HAP-1 (cell line): Measurements from ENCODE around the gene RAB1A.

Experiments
- DNase-seq, 2 experiments: peaks; one replicate each; pipeline ENCODE4 v3.0.0-alpha.2; 2016 to 2020; ENCODE audit warnings: low spot score in 2 of 2
- H3K27me3 ChIP-seq: fragments of 250-450 bp; sonication (Bioruptor Pico); 2 replicates; pipeline ENCODE4 v1.5.1; 2020; ENCODE audit warnings: low read depth, mild to moderate bottlenecking, moderate library complexity
- H3K36me3 ChIP-seq: fragments of 250-450 bp; sonication (Bioruptor Pico); replicated peaks from 2 replicates; pipeline ENCODE4 v1.5.1; 2020; ENCODE audit warnings: mild to moderate bottlenecking
- H3K4me1 ChIP-seq: fragments of 250-450 bp; sonication (Bioruptor Pico); 2 replicates; pipeline ENCODE4 v1.5.1; 2020; ENCODE audit warnings: mild to moderate bottlenecking
- H3K4me3 ChIP-seq: fragments of 250-450 bp; sonication (Bioruptor Pico); 2 replicates; pipeline ENCODE4 v1.5.1; 2020; ENCODE audit warnings: mild to moderate bottlenecking, moderate library complexity
- H3K9me3 ChIP-seq: fragments of 250-450 bp; sonication (Bioruptor Pico); 2 replicates; pipeline ENCODE4 v1.5.1; 2020; ENCODE audit warnings: mild to moderate bottlenecking, moderate library complexity
- in situ Hi-C: fragments of 300-500 bp; cut with MboI; formaldehyde crosslinking; loops from 3 replicates; pipeline ENCODE4 v1.14.3; 2020; ENCODE audit warnings: low sequenced_read_pairs, inconsistent platforms, mixed read lengths

The RAB1A gene

GRCh38 chr2:65056215-65057053 lies 73.5 kb downstream of the RAB1A start, which contains the start of gene CEP68:
CEP68 (plus strand) TSS chr2:65056416; CDS start chr2:65069445, 13,029 bp downstream.
- no peaks in the 10 kb centered on the region for H3K9me3 ChIP-seq
- in situ Hi-C loops: loop anchor here (10.0 kb wide), 1 partner anchor 508 kb away; no protein-coding TSS in a partner anchor
- H3K27me3 ChIP-seq: no peaks in the 10 kb centered on the region
- no peaks in the 10 kb centered on the region for H3K36me3 ChIP-seq
- DNase-seq: peak; percentile 97 to 98
- peaks cover 8% of the 10 kb centered on the region for H3K4me1 ChIP-seq
- peak within 1 kb of the TSS; percentile 72 for H3K4me3 ChIP-seq

GRCh38 chr2:65055422-65056214 lies 74.3 kb downstream of the RAB1A start:
- Histone ChIP-seq H3K9me3 (no peaks in the 10 kb centered on the region), H3K4me3 (peak overlapping the region; percentile 72), H3K36me3 (no peaks in the 10 kb centered on the region), H3K4me1 (peaks cover 8% of the 10 kb centered on the region), H3K27me3 (no peaks in the 10 kb centered on the region)
- in situ Hi-C loops: loop anchor here (10.0 kb wide), 1 partner anchor 509 kb away; no protein-coding TSS in a partner anchor
- no peak for DNase-seq

- no peaks in the 10 kb centered on the region for H3K9me3 ChIP-seq
Measured at GRCh38 chr2:65054749-65055421, 75.0 kb downstream of the RAB1A start.

GRCh38 chr2:65053199-65053598 lies 76.7 kb downstream of the RAB1A start:
- no peak for DNase-seq
- in situ Hi-C loops: loop anchor here (10.0 kb wide), 1 partner anchor 512 kb away; no protein-coding TSS in a partner anchor

More at GRCh38 chr2:65054749-65055421, 75.0 kb downstream of the RAB1A start:
- in situ Hi-C loops: loop anchor here (10.0 kb wide), 1 partner anchor 510 kb away; no protein-coding TSS in a partner anchor
- peaks cover 8% of the 10 kb centered on the region for H3K4me1 ChIP-seq
- no peaks in the 10 kb centered on the region for H3K36me3 ChIP-seq
- no peak overlapping the region; the same call in 1 of the 2 replicates for H3K4me3 ChIP-seq
- H3K27me3 ChIP-seq: no peaks in the 10 kb centered on the region
- DNase-seq: no peak

GRCh38 chr2:65050931-65051330 lies 79.0 kb downstream of the RAB1A start:
- H3K27me3 ChIP-seq: no peaks in the 10 kb centered on the region
- no peak overlapping the region for H3K4me3 ChIP-seq
- in situ Hi-C loops: loop anchor here (10.0 kb wide), 1 partner anchor 514 kb away; no protein-coding TSS in a partner anchor
- no peaks in the 10 kb centered on the region for H3K4me1 ChIP-seq
- H3K9me3 ChIP-seq: no peaks in the 10 kb centered on the region
- H3K36me3 ChIP-seq: no peaks in the 10 kb centered on the region
- no peak for DNase-seq

More at GRCh38 chr2:65053199-65053598, 76.7 kb downstream of the RAB1A start:
- no peaks in the 10 kb centered on the region for H3K36me3 ChIP-seq
- no peak overlapping the region for H3K4me3 ChIP-seq
- no peaks in the 10 kb centered on the region for H3K4me1 ChIP-seq
- H3K9me3 ChIP-seq: no peaks in the 10 kb centered on the region
- H3K27me3 ChIP-seq: no peaks in the 10 kb centered on the region

GRCh38 chr2:65049010-65049639 lies 80.8 kb downstream of the RAB1A start:
- H3K9me3 ChIP-seq: no peaks in the 10 kb centered on the region
- no peak overlapping the region for H3K4me3 ChIP-seq
- DNase-seq: no peak
- H3K27me3 ChIP-seq: no peaks in the 10 kb centered on the region
- no peaks in the 10 kb centered on the region for H3K36me3 ChIP-seq
- in situ Hi-C loops: loop anchor here (25.0 kb wide), 1 partner anchor 462 kb away; no protein-coding TSS in a partner anchor
- H3K4me1 ChIP-seq: no peaks in the 10 kb centered on the region

DNA sequence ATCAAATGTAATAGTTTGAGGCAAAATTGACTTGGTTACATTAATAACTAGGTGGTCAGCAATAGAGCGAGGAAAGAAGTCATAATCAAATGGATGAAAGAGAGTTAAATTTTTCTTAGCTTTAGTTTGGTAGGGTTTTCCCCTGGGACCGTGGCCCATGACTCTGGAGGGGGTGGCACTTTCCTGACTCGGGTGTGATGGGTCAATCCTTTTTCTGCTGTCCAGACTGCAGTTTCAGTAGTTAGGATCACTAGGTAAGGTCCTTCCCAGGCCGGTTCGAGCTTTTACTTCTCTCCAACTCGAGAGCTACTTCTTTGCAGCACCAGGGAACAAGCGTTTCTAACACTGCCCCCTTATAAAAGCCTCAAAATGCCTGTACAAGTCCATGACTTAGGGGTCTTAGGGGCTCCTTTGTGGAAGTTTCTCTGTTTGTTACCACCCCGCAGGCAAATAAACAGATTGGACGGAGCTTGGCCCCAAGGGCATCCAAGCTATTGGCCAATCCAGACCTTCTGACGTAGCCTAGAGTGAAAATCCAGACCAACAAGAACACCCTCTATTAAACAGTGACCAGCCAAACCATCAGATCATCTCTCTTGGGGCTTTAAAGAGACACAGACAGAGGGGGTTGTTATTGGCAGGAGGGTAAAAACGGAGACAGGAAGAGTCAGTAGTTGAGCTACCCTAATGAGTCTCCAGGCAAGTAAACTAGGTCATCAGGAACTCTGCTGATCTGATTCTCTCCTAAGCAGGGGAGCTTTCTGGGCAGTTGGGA lies 83.1 kb downstream of the RAB1A start:
- Histone ChIP-seq H3K9me3 (no peaks in the 10 kb centered on the region), H3K4me1 (no peaks in the 10 kb centered on the region), H3K27me3 (no peaks in the 10 kb centered on the region), H3K36me3 (no peaks in the 10 kb centered on the region), H3K4me3 (no peak overlapping the region)
- in situ Hi-C loops: loop anchor here (25.0 kb wide), 1 partner anchor 460 kb away; no protein-coding TSS in a partner anchor
- DNase-seq: no peak

DNA sequence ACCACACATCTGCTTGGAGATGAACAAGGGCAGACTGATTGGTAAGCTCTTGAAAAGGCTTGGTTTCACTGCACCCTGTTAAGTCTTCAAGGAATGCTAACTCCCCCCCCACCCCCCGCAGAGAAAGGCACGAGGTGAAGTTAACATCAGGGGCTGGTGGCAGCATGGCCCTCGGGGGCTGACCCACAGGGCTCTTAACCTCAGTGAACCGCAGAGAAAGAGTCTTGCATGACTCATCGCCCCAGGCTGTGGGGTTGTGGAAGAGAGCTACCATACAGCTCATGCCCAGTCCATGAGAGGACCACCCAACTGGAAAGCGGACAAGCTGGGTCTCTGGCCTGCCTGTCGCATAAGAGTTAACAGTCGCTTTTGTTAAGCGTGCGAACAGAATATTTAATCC lies 84.3 kb downstream of the RAB1A start:
- Histone ChIP-seq H3K4me1 (no peaks in the 10 kb centered on the region), H3K9me3 (no peaks in the 10 kb centered on the region), H3K4me3 (no peak overlapping the region), H3K27me3 (no peaks in the 10 kb centered on the region), H3K36me3 (no peaks in the 10 kb centered on the region)
- in situ Hi-C loops: loop anchor here (25.0 kb wide), 1 partner anchor 458 kb away; no protein-coding TSS in a partner anchor
- no peak for DNase-seq

GRCh38 chr2:65044097-65044735 lies 85.7 kb downstream of the RAB1A start:
- Histone ChIP-seq H3K9me3 (no peaks in the 10 kb centered on the region), H3K4me1 (no peaks in the 10 kb centered on the region), H3K27me3 (no peaks in the 10 kb centered on the region), H3K4me3 (no peak overlapping the region), H3K36me3 (no peaks in the 10 kb centered on the region)
- no peak for DNase-seq
- in situ Hi-C loops: loop anchor here (25.0 kb wide), 1 partner anchor 457 kb away; no protein-coding TSS in a partner anchor

- in situ Hi-C loops: loop anchor here (25.0 kb wide), 1 partner anchor 456 kb away; no protein-coding TSS in a partner anchor
- H3K36me3 ChIP-seq: no peaks in the 10 kb centered on the region
- H3K9me3 ChIP-seq: no peaks in the 10 kb centered on the region
- DNase-seq: no peak
- no peak overlapping the region for H3K4me3 ChIP-seq
- H3K27me3 ChIP-seq: no peaks in the 10 kb centered on the region
- H3K4me1 ChIP-seq: no peaks in the 10 kb centered on the region
Measured at GRCh38 chr2:65043001-65043400, 86.9 kb downstream of the RAB1A start.

DNA sequence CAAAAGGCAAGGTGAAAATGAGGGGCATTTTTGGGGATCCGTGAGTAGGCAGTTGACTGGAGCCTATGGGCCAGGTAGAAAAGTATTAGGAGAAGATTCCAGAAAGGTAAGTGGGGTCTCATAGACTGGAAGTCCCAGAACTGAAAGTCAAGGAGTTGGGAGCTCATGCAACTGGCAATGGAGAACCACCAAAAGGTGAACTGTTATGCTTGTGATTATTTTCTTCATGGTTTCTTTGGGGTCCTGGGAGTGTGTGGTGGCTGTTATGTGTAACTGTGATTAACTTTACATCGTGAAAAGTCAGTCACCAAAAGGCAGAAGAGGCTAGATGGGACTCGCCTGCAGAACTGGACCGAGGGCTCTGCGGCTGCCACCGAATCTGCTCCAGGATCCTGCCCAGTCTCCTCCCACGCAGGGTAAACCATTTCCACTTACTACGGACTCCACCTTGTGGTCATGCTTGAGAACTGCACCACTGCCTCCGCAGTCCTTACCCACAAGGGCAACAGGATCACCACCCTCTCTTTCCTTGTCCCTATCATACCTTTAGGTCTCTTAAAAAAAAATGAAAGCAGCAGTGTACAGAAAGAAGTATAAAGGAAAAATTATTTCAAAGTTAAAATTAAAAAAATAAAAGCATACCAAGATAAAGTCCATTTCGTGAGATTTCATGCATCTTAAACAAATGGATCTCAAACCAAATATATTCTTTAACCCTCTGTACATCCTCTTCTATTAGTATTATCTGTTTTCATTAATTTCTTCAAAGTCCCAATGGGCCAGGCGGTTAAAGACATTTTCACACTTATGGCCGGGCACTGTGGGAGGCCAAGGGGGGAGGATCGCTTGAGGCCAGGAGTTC lies 89.3 kb downstream of the RAB1A start:
- Histone ChIP-seq H3K27me3 (no peaks in the 10 kb centered on the region), H3K36me3 (no peaks in the 10 kb centered on the region), H3K4me3 (no peak overlapping the region), H3K9me3 (no peaks in the 10 kb centered on the region), H3K4me1 (no peaks in the 10 kb centered on the region)
- peak; percentile 78 to 86 for DNase-seq
- in situ Hi-C loops: loop anchor here (25.0 kb wide), 1 partner anchor 453 kb away; no protein-coding TSS in a partner anchor
